Uterus (tissue), 4 donors: ENCODE results near the gene HPSE2. TPM values are rescaled to one million over a fixed set of nuclear protein-coding genes. Genes with fewer than 3 reads are reported as not detected.

Experiments used
- DNase-seq, 2 donors: peaks; one replicate each; pipeline ENCODE4 v3.0.0-alpha.2; 2019 to 2020
- H3K27ac ChIP-seq, 2 donors: fragments of 200-600 bp; sonication (generic); 1 replicate in 1 of 2; 2 replicates in 1 of 2; pipeline ENCODE4 v1.5.1; 2016 to 2018
- H3K27me3 ChIP-seq, 2 donors: fragments of 200-600 bp; sonication (generic); one replicate each; pipeline ENCODE4 v1.5.1; 2018 to 2019; ENCODE audit warnings: control low read depth in 1 of 2
- H3K36me3 ChIP-seq, 2 donors: fragments of 200-600 bp; sonication (generic); one replicate each; pipeline ENCODE4 v1.5.1; 2019; ENCODE audit warnings: control low read depth in 1 of 2
- H3K4me1 ChIP-seq, 2 donors: fragments of 200-600 bp; sonication (generic); one replicate each; pipeline ENCODE4 v1.5.1; 2018 to 2019; ENCODE audit warnings: control low read depth in 1 of 2
- H3K4me3 ChIP-seq, 2 donors: fragments of 200-600 bp; sonication (generic); 1 replicate in 1 of 2; 2 replicates in 1 of 2; pipeline ENCODE4 v1.5.1; 2018 to 2019; ENCODE audit warnings: mild to moderate bottlenecking in 1 of 2
- H3K9me3 ChIP-seq, 2 donors: fragments of 200-600 bp; sonication (generic); one replicate each; pipeline ENCODE4 v1.5.1; 2019; ENCODE audit warnings: control low read depth in 1 of 2
- CTCF ChIP-seq, 4 experiments: fragments of 200-600 bp in 2 of 4; fragments of 450-650 bp in 2 of 4; sonication (generic) in 2 of 4; IDR thresholded peaks; one replicate each; pipeline ENCODE4 v1.5.1; 2016 to 2019; ENCODE audit warnings: antibody characterized with exemption in 4 of 4, mild to moderate bottlenecking in 2 of 4, moderate library complexity in 1 of 4
- POLR2A ChIP-seq, 2 donors: fragments of 450-650 bp; IDR thresholded peaks; one replicate each; pipeline ENCODE4 v1.6.1; 2016; ENCODE audit warnings: antibody characterized with exemption in 2 of 2, mild to moderate bottlenecking in 1 of 2, moderate library complexity in 1 of 2
- intact Hi-C: fragments of 100-400 bp; cut with DNase I; formaldehyde crosslinking; loops from one replicate; pipeline ENCODE4 v1.15.1; 2023; ENCODE audit warnings: low total_unique reads
- total RNA-seq, 4 donors: library from RNA; depleted of rRNA in 3 of 4; stranded (reverse); fragments of >200 nt in 3 of 4; gene quantifications; one replicate each; pipeline versions ENCODE4 v1.1.0 to v1.2.4, GENCODE V29; 2014 to 2023
- donor health status: DM: yes; HTN: yes; CAD: no.

HPSE2 gene
- total RNA-seq, 4 donors from 2014 or later, result 7.0 to 13.6 (median 7.7) TPM; not detected in 1

GRCh38 chr10:99007457-99007856 lies 228.2 kb downstream of the HPSE2 start:
- Histone ChIP-seq H3K36me3 (no peaks in the 10 kb centered on the region), H3K9me3 (no peaks in the 10 kb centered on the region), H3K27me3 (no peaks in the 10 kb centered on the region), H3K4me3 (no peak overlapping the region), H3K4me1 (no peaks in the 10 kb centered on the region), H3K27ac (no peak overlapping the region)
- no peak for DNase-seq
- TF ChIP-seq CTCF (IDR thresholded peaks at IDR 0.05), result no peak
- intact Hi-C loops, result no loop called here

- intact Hi-C loops, result no loop called here
- TF ChIP-seq CTCF (IDR thresholded peaks at IDR 0.05), result no peak
- Histone ChIP-seq H3K4me3 (no peak overlapping the region), H3K27ac (no peak overlapping the region), H3K27me3 (no peaks in the 10 kb centered on the region), H3K9me3 (no peaks in the 10 kb centered on the region), H3K36me3 (no peaks in the 10 kb centered on the region), H3K4me1 (no peaks in the 10 kb centered on the region)
- no peak for DNase-seq
Observed at GRCh38 chr10:99005254-99005653, 230.4 kb downstream of the HPSE2 start.

- Histone ChIP-seq H3K9me3 (no peaks in the 10 kb centered on the region), H3K27ac (no peak overlapping the region), H3K4me1 (no peaks in the 10 kb centered on the region), H3K4me3 (no peak overlapping the region), H3K36me3 (no peaks in the 10 kb centered on the region), H3K27me3 (no peaks in the 10 kb centered on the region)
- intact Hi-C loops, result no loop called here
- TF ChIP-seq CTCF (IDR thresholded peaks at IDR 0.05) (no peak), POLR2A (IDR thresholded peaks at IDR 0.05) (no peak)
- DNase-seq, result no peak
Observed at GRCh38 chr10:99004738-99005137, 230.9 kb downstream of the HPSE2 start.

GRCh38 chr10:99002392-99002791 lies 233.3 kb downstream of the HPSE2 start:
- TF ChIP-seq CTCF (IDR thresholded peaks at IDR 0.05), result no peak
- no peak for TF ChIP-seq POLR2A (IDR thresholded peaks at IDR 0.05)
- Histone ChIP-seq H3K9me3 (no peaks in the 10 kb centered on the region), H3K4me1 (no peaks in the 10 kb centered on the region), H3K36me3 (no peaks in the 10 kb centered on the region), H3K27ac (no peak overlapping the region), H3K4me3 (no peak overlapping the region), H3K27me3 (no peaks in the 10 kb centered on the region)
- intact Hi-C loops, result no loop called here
- DNase-seq, result no peak

GRCh38 chr10:98997596-98997995 lies 238.1 kb downstream of the HPSE2 start:
- intact Hi-C loops, result no loop called here
- H3K36me3 ChIP-seq, result no peaks in the 10 kb centered on the region
- no peak for DNase-seq

More at GRCh38 chr10:98997596-98997995, 238.1 kb downstream of the HPSE2 start:
- H3K27me3 ChIP-seq, result no peaks in the 10 kb centered on the region
- no peak overlapping the region for H3K4me3 ChIP-seq
- no peak overlapping the region for H3K27ac ChIP-seq
- no peaks in the 10 kb centered on the region for H3K9me3 ChIP-seq
- no peak for TF ChIP-seq CTCF (IDR thresholded peaks at IDR 0.05)
- no peak for TF ChIP-seq POLR2A (IDR thresholded peaks at IDR 0.05)
- H3K4me1 ChIP-seq, result no peaks in the 10 kb centered on the region
